ENCODE measurements around the gene SSTR4. TPM values are rescaled to one million over a fixed set of nuclear protein-coding genes. Genes with fewer than 3 reads are reported as not detected.

Gene SSTR4
- total RNA-seq, 6 experiments from 2014 or later = not detected

- no peaks in the 10 kb centered on the region for H3K36me3 ChIP-seq
- H3K4me1 ChIP-seq = no peaks in the 10 kb centered on the region
- TF ChIP-seq CTCF (IDR thresholded peaks at IDR 0.05) (no peak), POLR2A (IDR thresholded peaks at IDR 0.05) (no peak)
- DNase-seq (no peak), ATAC-seq (no peak)
- 38% methylated on average over 1 of the region's 1 CpG for WGBS (ENCODE audit: insufficient coverage, low coverage, low lambda C conversion rate, missing lambda C conversion rate)
- intact Hi-C loops (cut with DNase I) = no loop called here
- H3K4me3 ChIP-seq = no peak overlapping the region
- no peak overlapping the region for H3K27ac ChIP-seq
- no peaks in the 10 kb centered on the region for H3K9me3 ChIP-seq
- H3K27me3 ChIP-seq = no peaks in the 10 kb centered on the region
Observed at GRCh38 chr20:23003077-23003635, 32.0 kb upstream of the SSTR4 start.

- 58% methylated on average over 2 of the region's 2 CpGs for WGBS (ENCODE audit: insufficient coverage, low coverage, low lambda C conversion rate, missing lambda C conversion rate)
- no peaks in the 10 kb centered on the region for H3K27me3 ChIP-seq
- H3K27ac ChIP-seq = no peak overlapping the region
- no peak for ATAC-seq
- intact Hi-C loops (cut with DNase I) = no loop called here
- no peak overlapping the region for H3K4me3 ChIP-seq
- DNase-seq = no peak
- H3K4me1 ChIP-seq = no peaks in the 10 kb centered on the region
- TF ChIP-seq POLR2A (IDR thresholded peaks at IDR 0.05) (no peak), CTCF (IDR thresholded peaks at IDR 0.05) (no peak)
- H3K9me3 ChIP-seq = no peaks in the 10 kb centered on the region
- no peaks in the 10 kb centered on the region for H3K36me3 ChIP-seq
Observed at GRCh38 chr20:23003881-23004460, 31.1 kb upstream of the SSTR4 start.

- no peak overlapping the region for H3K27ac ChIP-seq
- ATAC-seq (no peak), DNase-seq (no peak)
- H3K36me3 ChIP-seq = no peaks in the 10 kb centered on the region
- H3K27me3 ChIP-seq = no peaks in the 10 kb centered on the region
- no peak overlapping the region for H3K4me3 ChIP-seq
- TF ChIP-seq CTCF (IDR thresholded peaks at IDR 0.05) = no peak
- no peak for TF ChIP-seq POLR2A (IDR thresholded peaks at IDR 0.05)
- no peaks in the 10 kb centered on the region for H3K9me3 ChIP-seq
- intact Hi-C loops (cut with DNase I) = no loop called here
- no peaks in the 10 kb centered on the region for H3K4me1 ChIP-seq
Observed at GRCh38 chr20:23005776-23006175, 29.3 kb upstream of the SSTR4 start.

- ATAC-seq (no peak), DNase-seq (no peak)
- 14% methylated on average over 1 of the region's 3 CpGs for WGBS (ENCODE audit: insufficient coverage, low coverage, low lambda C conversion rate, missing lambda C conversion rate)
- TF ChIP-seq CTCF (IDR thresholded peaks at IDR 0.05) (no peak), POLR2A (IDR thresholded peaks at IDR 0.05) (no peak)
- intact Hi-C loops (cut with DNase I) = no loop called here
- Histone ChIP-seq H3K27me3 (no peaks in the 10 kb centered on the region), H3K4me3 (no peak overlapping the region), H3K27ac (no peak overlapping the region), H3K9me3 (no peaks in the 10 kb centered on the region), H3K36me3 (no peaks in the 10 kb centered on the region), H3K4me1 (no peaks in the 10 kb centered on the region)
Observed at GRCh38 chr20:23007462-23007861, 27.6 kb upstream of the SSTR4 start.
